Pulmonary artery endothelial cell (primary cell): ENCODE measurements around the gene NFATC1. TPM values are rescaled to one million over a fixed set of nuclear protein-coding genes. Genes with fewer than 3 reads are reported as not detected.

Source experiments
- DNase-seq: peaks from one replicate; pipeline ENCODE4 v3.0.0-alpha.2; 2011; ENCODE audit warnings: low read depth, low spot score
- total RNA-seq: library from RNA; depleted of rRNA; stranded (reverse); fragments of >200 nt; gene quantifications from 2 replicates; pipeline ENCODE4 v1.2.3, GENCODE V29; 2014

Gene NFATC1
- total RNA-seq, 1 donor from 2014 or later: 4.5 TPM

- DNase-seq: no peak
Measured at GRCh38 chr18:79440316-79441110, 44.8 kb downstream of the NFATC1 start.

GRCh38 chr18:79441420-79441819 is 45.7 kb downstream of the NFATC1 start:
- no peak for DNase-seq

GRCh38 chr18:79442508-79443221 is 46.9 kb downstream of the NFATC1 start:
- DNase-seq: no peak

GRCh38 chr18:79445221-79445620 is 49.5 kb downstream of the NFATC1 start:
- DNase-seq: no peak

GRCh38 chr18:79445696-79446561 is 50.2 kb downstream of the NFATC1 start:
- DNase-seq: no peak

- DNase-seq: no peak
Measured at GRCh38 chr18:79446931-79447330, 51.2 kb downstream of the NFATC1 start.

GRCh38 chr18:79447703-79448367 is 52.1 kb downstream of the NFATC1 start:
- DNase-seq: no peak

GRCh38 chr18:79448621-79449020 is 52.9 kb downstream of the NFATC1 start:
- DNase-seq: no peak

GRCh38 chr18:79449551-79450288 is 54.0 kb downstream of the NFATC1 start:
- no peak for DNase-seq

GRCh38 chr18:79450289-79451080 is 54.8 kb downstream of the NFATC1 start:
- no peak for DNase-seq

GRCh38 chr18:79451237-79452125 is 55.8 kb downstream of the NFATC1 start:
- DNase-seq: no peak

- DNase-seq: no peak
Measured at GRCh38 chr18:79452190-79452990, 56.7 kb downstream of the NFATC1 start.

GRCh38 chr18:79452991-79453645 is 57.4 kb downstream of the NFATC1 start:
- DNase-seq: no peak

GRCh38 chr18:79453816-79454735 is 58.3 kb downstream of the NFATC1 start:
- peak; percentile 13 for DNase-seq

- no peak for DNase-seq
Measured at GRCh38 chr18:79455261-79455660, 59.5 kb downstream of the NFATC1 start.
